ENCODE results near the gene TOLLIP.
"Not testable (repeated sequence)": the region's sequence is repeated elsewhere in the genome, so short reads cannot be mapped to it uniquely, and the experiment has no call there.

The TOLLIP gene

DNA sequence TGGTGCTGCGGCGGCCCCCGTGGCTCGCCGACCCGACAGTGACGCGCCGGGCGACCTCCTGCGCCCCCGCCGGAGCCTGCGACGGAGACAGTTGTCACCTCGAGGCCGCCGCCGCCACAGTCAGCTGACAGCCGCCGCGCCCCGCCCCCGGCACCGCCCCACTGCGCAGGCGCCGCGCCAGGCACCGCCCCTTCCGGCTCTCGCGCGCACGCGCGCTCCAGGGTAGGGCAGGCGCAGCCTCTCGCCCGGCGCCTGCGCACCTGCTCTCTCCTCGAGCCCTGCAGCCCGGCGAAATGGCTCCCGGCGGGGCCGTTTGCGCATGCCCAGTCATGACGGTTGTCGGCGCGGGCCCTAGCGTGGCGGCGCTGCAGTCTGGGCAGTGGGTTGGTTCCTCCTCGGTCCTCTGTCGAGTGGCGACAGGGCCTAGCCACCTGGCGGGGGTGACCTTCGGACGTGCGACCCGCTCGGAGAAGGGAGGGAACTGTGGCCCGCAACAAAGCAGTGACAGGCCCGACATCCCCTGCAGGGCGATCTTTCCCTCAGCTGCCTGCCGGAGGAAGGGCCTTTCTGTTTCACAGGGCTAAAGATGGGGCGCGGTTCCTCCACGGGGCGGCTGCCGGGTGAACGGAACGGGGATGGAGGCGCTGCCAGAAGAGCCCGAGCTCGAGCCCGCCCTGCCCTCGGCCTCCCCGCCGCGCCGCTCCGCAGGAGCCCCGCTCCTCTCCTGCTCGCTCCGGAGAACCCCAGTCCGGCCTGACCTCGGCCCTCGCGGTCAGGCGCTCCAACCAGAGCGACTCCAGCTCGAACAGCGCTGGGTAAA is at the start of gene TOLLIP:
Gene TOLLIP, minus strand, starts transcription at position 135 of the 820 bp plus-strand sequence. Its CDS starts 134 bp downstream, at position 1.
- peak; percentile 97 for DNase-seq (ENCODE audit: low read depth)

- not testable (repeated sequence) for DNase-seq (ENCODE audit: low read depth)
Measured at GRCh38 chr11:1358931-1359330, 49.5 kb upstream of the TOLLIP start.

DNA sequence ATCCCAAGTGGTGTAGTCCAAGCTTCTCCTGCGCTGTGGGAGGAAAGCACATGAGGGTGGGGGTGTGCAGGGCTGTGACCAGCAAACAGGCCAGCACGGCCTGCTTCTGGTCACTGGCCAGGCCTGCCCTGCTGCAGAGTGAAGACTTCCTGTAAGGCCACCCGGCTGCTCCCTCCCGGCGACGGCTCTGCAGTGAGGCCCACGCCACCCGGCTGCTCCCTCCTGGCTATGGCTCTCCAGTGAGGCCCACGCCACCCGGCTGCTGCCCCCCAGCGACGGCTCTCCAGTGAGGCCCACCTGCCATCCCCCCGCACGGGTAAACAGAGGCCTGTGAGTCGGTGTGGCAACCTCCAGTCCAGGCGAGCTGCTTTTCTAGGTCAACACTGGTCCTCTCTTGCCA is 48.9 kb upstream of the TOLLIP start:
- no peak for DNase-seq (ENCODE audit: low read depth)

DNA sequence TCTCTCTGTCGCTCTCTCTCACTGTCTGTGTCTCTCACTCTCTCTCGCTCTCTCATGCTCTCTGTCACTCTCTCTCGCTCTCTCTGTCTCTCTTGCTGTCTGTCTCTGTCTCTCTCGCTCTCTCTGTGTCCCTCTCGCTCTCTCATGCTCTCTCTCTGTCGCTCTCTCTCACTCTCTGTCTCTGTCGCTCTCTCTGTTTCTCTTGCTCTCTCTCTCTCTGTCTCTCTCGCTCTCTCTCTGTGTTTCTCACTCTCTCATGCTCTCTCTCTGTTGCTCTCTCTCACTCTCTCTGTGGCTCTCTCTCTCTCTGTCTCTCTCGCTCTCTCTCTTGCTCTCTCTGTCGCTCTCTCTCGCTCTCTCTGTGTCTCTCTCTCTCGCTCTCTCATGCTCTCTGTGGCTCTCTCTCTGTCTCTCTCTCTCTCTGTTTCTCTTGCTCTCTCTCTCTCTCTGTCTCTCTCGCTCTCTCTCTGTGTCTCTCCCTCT is 47.1 kb upstream of the TOLLIP start:
- DNase-seq (ENCODE audit: low read depth) = no peak

DNA sequence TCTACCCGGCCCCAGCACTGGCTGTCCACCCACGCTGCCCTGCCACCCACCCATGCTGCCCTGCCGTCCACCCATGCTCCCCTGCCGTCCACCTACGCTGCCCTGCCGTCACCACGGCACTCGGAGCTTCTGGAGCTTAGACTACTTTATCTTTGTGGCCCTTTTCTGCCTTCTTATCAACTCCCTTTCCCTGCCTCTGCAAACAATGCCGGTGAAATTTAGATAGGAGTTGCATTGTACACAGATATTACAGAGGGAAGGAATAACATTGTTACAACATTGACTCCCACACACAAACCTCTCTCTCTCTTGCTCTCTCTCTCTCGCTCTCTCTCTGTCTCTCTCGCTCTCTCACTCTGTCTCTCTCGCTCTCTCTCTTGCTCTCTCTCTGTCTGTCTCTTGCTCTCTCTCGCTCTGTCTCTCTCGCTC is 46.6 kb upstream of the TOLLIP start:
- DNase-seq (ENCODE audit: low read depth) = no peak

DNA sequence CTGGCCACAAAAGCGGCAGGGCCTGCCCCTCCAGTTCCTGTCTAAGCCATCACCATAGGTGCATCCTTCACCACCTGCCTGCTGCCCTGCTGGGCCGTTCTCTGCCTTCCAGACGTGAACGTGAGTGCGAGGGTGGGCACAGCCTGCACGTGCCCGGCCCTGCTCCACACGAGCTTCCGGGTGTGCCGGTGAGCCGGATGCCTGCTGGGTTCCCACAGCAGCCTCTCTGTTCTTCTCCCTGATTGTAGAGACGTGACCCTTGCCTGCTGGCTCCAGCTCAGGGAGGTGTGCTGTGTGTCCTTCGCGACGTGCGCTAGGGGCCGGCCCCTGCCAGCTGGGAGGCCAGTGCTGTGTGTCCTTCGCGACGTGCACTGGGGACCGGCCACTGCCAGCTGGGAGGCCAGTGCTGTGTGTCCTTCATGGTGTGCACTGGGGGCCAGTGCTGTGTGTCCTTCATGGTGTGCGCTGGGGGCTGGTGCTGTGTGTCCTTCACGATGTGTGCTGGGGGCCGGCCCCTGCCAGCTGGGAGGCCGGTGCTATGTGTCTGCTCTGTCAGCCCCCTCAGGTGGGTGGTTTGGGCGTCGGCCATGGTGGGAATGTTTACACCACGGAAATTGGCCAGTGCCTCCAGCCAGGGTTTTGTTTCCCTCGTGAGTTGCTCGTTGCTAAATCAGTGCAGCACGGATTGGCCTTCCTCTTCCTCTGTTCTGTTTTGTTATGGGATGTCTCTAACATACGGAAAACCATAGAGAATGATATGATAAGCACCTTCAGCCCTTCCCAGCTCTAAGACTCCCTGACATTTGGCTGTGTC is 44.9 kb upstream of the TOLLIP start:
- no peak for DNase-seq (ENCODE audit: low read depth)

GRCh38 chr11:1353383-1354124 is 44.1 kb upstream of the TOLLIP start:
- no peak for DNase-seq (ENCODE audit: low read depth)

DNA sequence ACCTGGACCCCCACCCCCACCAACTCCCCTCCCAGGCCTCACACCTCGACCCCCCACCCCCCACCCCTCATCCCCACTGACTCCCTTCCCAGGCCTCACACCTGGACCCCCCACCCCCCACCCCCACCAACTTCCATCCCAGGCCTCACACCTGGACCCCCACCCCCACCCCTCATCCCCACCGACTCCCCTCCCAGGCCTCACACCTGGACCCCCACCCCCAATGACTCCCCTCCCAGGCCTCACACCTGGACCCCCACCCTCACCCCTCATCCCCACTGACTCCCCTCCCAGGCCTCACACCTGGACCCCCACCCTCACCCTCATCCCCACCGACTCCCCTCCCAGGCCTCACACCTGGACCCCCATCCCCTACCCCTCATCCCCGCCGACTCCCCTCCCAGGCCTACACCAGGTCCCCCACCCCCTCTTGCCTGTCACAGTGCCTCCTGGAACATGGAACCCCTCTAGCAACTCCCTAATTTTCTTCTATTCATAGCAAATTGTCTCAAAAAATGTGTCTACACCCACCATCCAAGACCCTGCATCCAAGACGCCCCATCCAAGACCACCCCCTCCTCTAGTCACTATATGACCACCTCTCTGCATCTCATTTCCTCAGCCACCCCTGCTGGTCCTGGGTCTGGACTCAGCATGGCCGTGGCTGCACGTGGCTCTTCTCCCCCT is 43.4 kb upstream of the TOLLIP start:
- DNase-seq (ENCODE audit: low read depth) = no peak

DNA sequence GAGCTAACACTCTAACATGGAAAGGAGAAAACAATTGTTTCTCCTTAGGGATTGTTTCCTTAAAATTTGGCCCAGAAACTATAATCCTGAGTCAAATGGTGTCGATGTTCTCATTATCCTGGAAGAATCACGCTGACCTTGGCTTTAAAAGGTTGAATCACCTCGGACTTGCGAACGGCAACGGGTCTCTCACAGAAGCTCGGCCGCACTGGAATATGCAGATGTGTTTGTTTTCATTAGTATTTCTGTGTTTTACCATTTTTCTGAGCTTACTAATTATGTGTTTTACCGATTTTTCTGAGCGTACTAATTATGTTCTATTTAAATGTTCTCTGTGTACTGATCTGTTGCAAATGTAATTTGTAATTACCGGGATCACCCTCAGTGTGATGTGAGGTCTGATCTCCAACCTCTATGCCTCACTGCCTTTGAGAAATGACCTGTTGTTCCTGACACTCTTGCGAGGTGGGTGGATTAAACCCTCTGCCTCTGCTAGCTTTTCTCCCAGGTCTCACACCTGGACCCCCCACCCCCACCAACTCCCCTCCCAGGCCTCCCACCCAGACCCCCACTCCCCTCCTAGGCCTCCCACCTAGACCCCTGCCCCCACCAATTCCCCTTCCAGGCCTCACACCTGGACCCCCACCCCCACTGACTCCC is 42.0 kb upstream of the TOLLIP start:
- DNase-seq (ENCODE audit: low read depth) = no peak

DNA sequence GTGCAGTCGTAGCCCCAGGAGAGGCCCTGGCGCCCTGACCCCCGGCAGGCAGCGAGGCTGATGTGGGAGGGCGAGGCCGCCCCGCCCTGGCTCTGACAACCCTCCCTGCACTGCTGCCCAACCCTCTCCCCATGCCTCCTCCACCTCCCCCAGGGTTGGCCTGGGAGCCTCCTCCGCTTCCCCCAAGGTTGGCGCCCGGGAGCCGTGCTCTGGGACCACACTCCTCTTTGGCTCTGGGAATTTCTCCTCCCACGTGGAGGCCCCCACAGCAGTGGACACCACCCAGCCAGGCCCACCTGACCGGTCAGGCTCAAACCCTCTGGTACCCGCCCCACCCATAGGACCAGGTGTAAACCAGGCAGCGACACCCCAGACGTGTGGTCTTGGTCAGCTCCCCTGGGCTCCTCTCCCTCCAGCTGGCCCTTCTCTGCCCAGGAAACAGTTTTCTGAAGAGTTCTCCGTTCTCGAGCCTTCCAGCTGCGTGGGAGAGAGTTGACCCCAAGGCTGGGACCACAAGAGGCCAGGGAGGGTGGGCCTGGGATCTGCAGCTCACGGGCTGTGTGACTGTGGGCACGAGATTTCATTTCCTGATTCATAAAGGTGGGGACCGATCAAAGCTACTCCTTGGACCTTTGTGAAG is 40.8 kb upstream of the TOLLIP start:
- DNase-seq (ENCODE audit: low read depth) = no peak

DNA sequence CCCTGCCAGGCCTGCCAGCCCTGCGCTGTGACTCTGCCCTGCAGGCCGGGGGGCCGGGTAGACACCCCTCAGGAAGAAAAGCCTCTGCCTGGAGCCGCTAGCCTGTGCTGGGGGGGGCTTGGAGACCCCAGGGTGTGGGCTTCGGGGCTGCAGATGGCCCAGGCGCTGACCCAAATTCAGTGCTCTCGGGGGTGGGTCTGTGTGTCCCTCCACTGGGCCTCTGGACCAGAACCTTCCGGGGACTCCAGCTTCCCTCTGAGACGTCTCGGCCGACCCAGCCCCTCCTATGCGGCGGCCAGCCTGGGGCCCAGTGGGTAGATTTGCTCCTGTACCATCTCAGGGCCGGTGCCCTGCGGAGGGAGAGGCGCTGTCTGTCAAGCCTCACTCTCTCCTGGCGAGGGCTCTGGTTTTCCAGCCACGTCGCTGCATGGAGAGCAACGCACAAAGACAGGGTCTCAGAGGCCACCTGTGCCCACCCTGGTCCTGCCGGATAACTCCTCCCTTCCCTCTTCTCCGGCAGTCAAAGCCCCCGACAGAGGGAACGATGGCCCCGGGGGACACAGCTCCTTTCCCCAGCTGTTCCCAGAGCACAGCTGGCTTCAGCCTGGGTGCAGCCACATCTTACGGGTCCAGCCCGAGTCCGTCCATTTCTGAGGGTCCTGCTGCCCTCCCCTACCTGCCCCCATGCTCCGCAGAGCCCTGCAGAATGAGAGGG is 40.1 kb upstream of the TOLLIP start:
- DNase-seq (ENCODE audit: low read depth) = no peak

DNA sequence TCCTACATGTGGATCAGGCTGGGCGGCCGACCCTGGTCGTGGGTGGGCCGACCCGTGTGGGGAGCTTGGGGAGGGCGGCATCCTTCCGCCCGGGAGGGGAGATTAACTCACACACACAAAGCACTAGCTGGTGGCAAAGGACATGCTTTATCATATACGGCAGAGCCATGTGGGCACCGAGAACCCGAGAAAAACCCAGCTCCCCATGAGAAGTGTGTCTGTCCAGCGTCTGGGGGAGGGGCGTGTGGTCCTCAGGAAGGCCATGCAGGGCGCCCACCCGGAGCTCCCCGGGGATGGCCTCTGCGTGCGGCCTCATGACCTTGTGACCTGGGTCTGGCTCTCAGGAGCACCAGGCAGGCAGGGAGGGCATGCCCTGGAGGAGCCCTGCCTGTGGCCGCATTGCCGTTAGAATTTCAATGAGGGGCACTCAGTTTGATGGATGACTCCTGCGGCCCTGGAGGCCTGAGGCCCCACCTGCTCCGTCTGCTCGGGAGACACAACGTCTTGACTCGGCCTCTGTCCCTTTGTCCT is 39.4 kb upstream of the TOLLIP start:
- no peak for DNase-seq (ENCODE audit: low read depth)

- DNase-seq (ENCODE audit: low read depth) = no peak
Measured at GRCh38 chr11:1348146-1348795, 38.8 kb upstream of the TOLLIP start.

DNA sequence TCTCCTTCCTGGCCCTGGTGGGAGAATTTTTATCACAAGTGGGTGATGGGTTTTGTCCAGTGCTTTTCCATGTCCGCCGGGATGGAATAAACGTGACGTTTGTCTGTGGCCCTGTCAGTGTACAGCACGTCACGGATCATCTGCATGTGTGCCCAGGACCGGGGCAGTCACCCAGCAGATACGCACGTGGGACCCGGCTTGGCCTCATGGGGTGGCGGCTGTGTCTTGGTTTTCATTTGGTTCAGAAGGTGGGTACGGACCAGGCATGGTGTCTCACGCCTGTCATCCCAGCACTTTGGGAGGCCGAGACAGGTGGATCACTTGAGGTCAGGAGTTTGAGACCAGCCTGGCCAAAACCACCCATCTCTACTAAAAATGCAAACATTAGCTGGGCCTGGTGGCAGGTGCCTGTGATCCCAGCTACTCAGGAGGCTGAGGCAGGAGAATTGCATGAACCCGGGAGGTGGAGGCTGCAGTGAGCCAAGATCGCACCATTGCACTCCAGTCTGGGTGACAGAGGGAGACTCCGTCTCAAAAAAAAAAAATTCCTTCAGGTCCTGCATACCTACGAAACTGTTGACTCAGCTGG is 38.1 kb upstream of the TOLLIP start:
- not testable (repeated sequence) for DNase-seq (ENCODE audit: low read depth)

- no peak for DNase-seq (ENCODE audit: low read depth)
Measured at GRCh38 chr11:1346669-1347390, 37.4 kb upstream of the TOLLIP start.

DNA sequence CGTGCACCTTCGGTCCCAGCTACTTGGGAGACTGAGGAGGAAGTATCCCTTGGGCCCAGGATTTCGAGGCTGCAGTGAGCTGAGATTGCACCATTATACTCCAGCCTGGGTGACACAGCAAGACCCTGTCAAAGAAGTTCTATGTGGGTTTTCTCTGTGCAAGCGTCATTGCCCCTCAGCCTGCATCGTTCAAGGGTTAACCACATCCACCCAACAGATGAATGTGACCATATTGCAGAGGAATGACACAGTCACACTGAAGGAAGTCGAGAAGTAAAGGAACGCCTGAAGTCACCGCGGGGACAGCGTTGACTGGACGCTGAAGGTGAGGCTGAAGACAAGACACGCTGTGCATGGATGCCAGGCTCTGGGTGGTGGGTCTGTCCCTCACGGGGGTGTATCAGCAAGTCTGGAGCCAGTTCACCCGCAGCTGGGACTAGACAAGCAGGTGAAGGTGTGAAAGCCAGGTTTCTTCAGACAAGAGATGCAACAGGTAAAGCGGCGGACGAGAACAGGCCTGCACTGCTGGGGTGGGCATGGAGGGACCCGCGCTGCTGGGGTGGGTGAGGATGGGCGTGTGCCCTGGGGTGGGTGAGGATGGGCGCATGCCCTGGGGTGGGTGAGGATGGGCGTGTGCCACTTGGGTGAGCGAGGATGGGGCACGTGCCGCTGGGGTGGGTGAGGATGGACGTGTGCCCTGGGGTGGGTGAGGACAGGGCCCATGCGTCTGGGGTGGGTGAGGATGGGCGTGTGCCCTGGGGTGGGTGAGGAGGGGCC is 36.5 kb upstream of the TOLLIP start:
- no peak for DNase-seq (ENCODE audit: low read depth)

DNA sequence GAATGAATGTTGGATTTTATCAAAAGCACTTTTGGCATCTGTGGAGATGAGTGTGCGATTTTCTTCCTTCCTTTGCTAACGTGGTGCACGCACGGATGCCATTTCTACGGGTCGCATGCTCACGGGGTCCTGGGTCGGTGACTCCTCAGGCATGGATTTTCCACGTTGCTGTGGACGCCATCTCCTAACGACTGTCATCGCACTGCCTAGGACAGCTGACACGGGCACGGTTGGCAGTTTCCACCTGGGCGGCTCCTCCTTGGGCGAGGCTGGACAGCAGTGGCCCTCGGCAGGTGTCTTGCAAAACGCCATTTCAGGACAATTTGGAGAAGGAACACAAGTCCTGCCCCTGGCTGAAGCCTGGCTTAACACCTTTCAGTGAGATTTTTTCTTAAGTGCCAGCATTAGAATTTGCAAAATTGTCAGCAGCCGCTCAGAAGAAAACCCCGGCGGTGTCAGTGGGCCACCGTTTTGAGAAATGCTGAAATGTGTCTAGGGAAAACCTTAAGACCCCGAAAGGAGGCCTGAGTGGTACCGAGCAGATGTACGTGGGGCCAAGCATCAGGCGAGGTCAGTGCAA is 34.7 kb upstream of the TOLLIP start:
- no peak for DNase-seq (ENCODE audit: low read depth)

Data from stimulated activated CD8-positive, alpha-beta memory T cell treated with anti-CD3 and anti-CD28 coated beads, Interleukin-15, amount 100 ng/mL, for 24 hours (primary cell).